Body of pancreas (tissue), 4 donors: Measurements from ENCODE around the gene DHX34. TPM values are rescaled to one million over a fixed set of nuclear protein-coding genes. Genes with fewer than 3 reads are reported as not detected.

Experiments used
- ATAC-seq: fragments of 150-250 bp; one replicate; pipeline ENCODE4 v1.9.1; 2016
- DNase-seq, 4 donors: peaks; one replicate each; pipeline ENCODE4 v3.0.0-alpha.2; 2019
- H3K27ac ChIP-seq, 4 donors: fragments of 200-600 bp; sonication (generic); 1 replicate in 3 of 4; 2 replicates in 1 of 4; pipeline versions ENCODE4 v1.5.1 to v1.6.1; 2016 to 2019; ENCODE audit warnings: mild to moderate bottlenecking in 1 of 4, mixed read lengths in 1 of 4, moderate library complexity in 1 of 4
- H3K27me3 ChIP-seq, 2 donors: fragments of 200-600 bp; sonication (generic); one replicate each; pipeline ENCODE4 v1.6.0; 2016; ENCODE audit warnings: mild to moderate bottlenecking in 1 of 2
- H3K36me3 ChIP-seq, 2 donors: fragments of 200-600 bp; sonication (generic); replicated peaks in 1 of 2; 2 replicates each; pipeline ENCODE4 v1.5.1; 2016; ENCODE audit warnings: low read depth in 2 of 2; ENCODE audit not compliant: insufficient read depth in 1 of 2
- H3K4me1 ChIP-seq: fragments of 200-600 bp; sonication (generic); one replicate; pipeline ENCODE4 v1.6.0; 2016
- H3K4me3 ChIP-seq, 2 donors: fragments of 200-600 bp; sonication (generic); 1 replicate in 1 of 2; 2 replicates in 1 of 2; pipeline ENCODE4 v1.5.1; 2016 to 2019
- H3K9me3 ChIP-seq, 3 donors: fragments of 200-600 bp; sonication (generic); 1 replicate in 2 of 3; 2 replicates in 1 of 3; pipeline ENCODE4 v1.5.1; 2016
- CTCF ChIP-seq, 7 experiments: fragments of 450-650 bp in 4 of 7; fragments of 200-600 bp in 3 of 7; sonication (generic) in 3 of 7; IDR thresholded peaks; one replicate each; pipeline ENCODE4 v1.5.1; 2016 to 2019; ENCODE audit warnings: antibody characterized with exemption in 7 of 7
- POLR2A ChIP-seq, 3 donors: fragments of 450-650 bp; IDR thresholded peaks; one replicate each; pipeline ENCODE4 v1.6.1; 2016; ENCODE audit warnings: antibody characterized with exemption in 3 of 3, mild to moderate bottlenecking in 2 of 3
- WGBS, 2 donors: methylation state at CpG; one replicate each; pipeline ENCODE4 v1.1.5; 2017; 5-methylcytosine and 5-hydroxymethylcytosine counted together
- intact Hi-C: fragments of 100-400 bp; cut with DNase I; formaldehyde crosslinking; loops from one replicate; pipeline ENCODE4 v1.15.1; 2023
- total RNA-seq, 2 donors: library from RNA; depleted of rRNA; stranded (reverse); fragments of >200 nt; gene quantifications; one replicate each; pipeline ENCODE4 v1.1.0, GENCODE V29; 2016

Gene DHX34
- total RNA-seq, 2 donors from 2014 or later = 16.1 to 50.4 TPM

GRCh38 chr19:47417746-47418691 lies 68.9 kb downstream of the DHX34 start:
- Histone ChIP-seq H3K27ac (no peak overlapping the region), H3K4me3 (no peak overlapping the region), H3K27me3 (peaks cover 0 to 45% of the 10 kb centered on the region in 2 donors), H3K36me3 (no peaks in the 10 kb centered on the region), H3K9me3 (no peaks in the 10 kb centered on the region), H3K4me1 (no peaks in the 10 kb centered on the region)
- ATAC-seq (no peak), DNase-seq (no peak)
- 2 to 3% methylated on average over 33 to 34 of the region's 34 CpGs for WGBS, 2 donors
- intact Hi-C loops = no loop called here
- TF ChIP-seq POLR2A (IDR thresholded peaks at IDR 0.05) = no peak
- no peak for TF ChIP-seq CTCF (IDR thresholded peaks at IDR 0.05)

GRCh38 chr19:47418692-47419029 lies 69.5 kb downstream of the DHX34 start:
- WGBS, 2 donors = 1 to 3% methylated on average over 9 of the region's 9 CpGs
- Histone ChIP-seq H3K4me1 (no peaks in the 10 kb centered on the region), H3K4me3 (no peak overlapping the region), H3K9me3 (no peaks in the 10 kb centered on the region), H3K27me3 (peaks cover 0 to 49% of the 10 kb centered on the region in 2 donors), H3K27ac (no peak overlapping the region), H3K36me3 (no peaks in the 10 kb centered on the region)
- no peak for TF ChIP-seq POLR2A (IDR thresholded peaks at IDR 0.05)
- intact Hi-C loops = no loop called here
- ATAC-seq = no peak
- no peak for DNase-seq

- Histone ChIP-seq H3K36me3 (no peaks in the 10 kb centered on the region), H3K27me3 (peaks cover 0 to 49% of the 10 kb centered on the region in 2 donors), H3K27ac (no peak within 1 kb of the TSS), H3K4me3 (no peak within 1 kb of the TSS), H3K9me3 (no peaks in the 10 kb centered on the region), H3K4me1 (no peaks in the 10 kb centered on the region)
- 1 to 3% methylated on average over 8 to 35 of the region's 70 CpGs for WGBS, 2 donors
- no peak for TF ChIP-seq CTCF (IDR thresholded peaks at IDR 0.05)
- TF ChIP-seq POLR2A (IDR thresholded peaks at IDR 0.05) = no peak
- intact Hi-C loops = no loop called here
- DNase-seq (no peak), ATAC-seq (no peak)
Observed at GRCh38 chr19:47419030-47419783, 70.1 kb downstream of the DHX34 start, which contains the start of gene MEIS3. Gene MEIS3, minus strand, starts transcription at chr19:47419527. Its CDS starts 446 bp downstream, at chr19:47419081.

- no peak for DNase-seq
- Histone ChIP-seq H3K27ac (no peak overlapping the region), H3K36me3 (no peaks in the 10 kb centered on the region), H3K27me3 (peaks cover 0 to 49% of the 10 kb centered on the region in 2 donors), H3K9me3 (no peaks in the 10 kb centered on the region), H3K4me3 (no peak overlapping the region), H3K4me1 (no peaks in the 10 kb centered on the region)
- TF ChIP-seq CTCF (IDR thresholded peaks at IDR 0.05) (no peak), POLR2A (IDR thresholded peaks at IDR 0.05) (no peak)
- no peak for ATAC-seq
- intact Hi-C loops = no loop called here
- 11% methylated on average over 10 to 19 of the region's 19 CpGs for WGBS, 2 donors
Observed at GRCh38 chr19:47419789-47420188, 70.7 kb downstream of the DHX34 start.

- intact Hi-C loops = no loop called here
- H3K27me3 ChIP-seq = peaks cover 0 to 49% of the 10 kb centered on the region in 2 donors
- DNase-seq = no peak
Observed at GRCh38 chr19:47421244-47421786, 72.2 kb downstream of the DHX34 start.

More at GRCh38 chr19:47421244-47421786, 72.2 kb downstream of the DHX34 start:
- no peaks in the 10 kb centered on the region for H3K9me3 ChIP-seq
- no peak for ATAC-seq
- 6 to 10% methylated on average over 12 to 16 of the region's 16 CpGs for WGBS, 2 donors
- no peak for TF ChIP-seq POLR2A (IDR thresholded peaks at IDR 0.05)
- TF ChIP-seq CTCF (IDR thresholded peaks at IDR 0.05) = no peak
- H3K4me1 ChIP-seq = no peaks in the 10 kb centered on the region
- H3K27ac ChIP-seq = no peak overlapping the region
- no peaks in the 10 kb centered on the region for H3K36me3 ChIP-seq
- H3K4me3 ChIP-seq = no peak overlapping the region
